NCI-H2029 (cell line): ENCODE results near the gene LOXHD1.

Experiments
- DNase-seq: peaks from one replicate; lab custom pipeline; 2025; lab: John Stamatoyannopoulos, UW

LOXHD1 gene

DNA sequence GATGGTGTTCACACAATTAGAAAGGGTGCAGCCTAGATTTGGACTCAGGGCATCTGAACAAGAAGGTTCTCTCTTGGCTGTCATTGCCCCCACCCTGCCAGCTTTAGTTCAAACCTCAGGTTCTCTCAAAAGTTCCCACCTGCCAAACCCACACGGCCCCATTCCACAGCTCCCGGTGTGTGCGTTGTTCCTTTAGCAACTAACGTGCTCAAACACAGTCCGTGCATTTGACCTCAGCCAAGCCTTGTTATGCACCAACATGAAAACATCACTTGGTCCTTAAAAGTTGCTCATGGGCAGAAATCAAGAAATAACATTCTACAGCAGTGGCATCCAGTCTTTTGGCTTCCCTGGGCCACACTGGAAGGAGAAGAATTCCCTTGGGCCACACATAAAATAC, 32.0 kb downstream of the LOXHD1 start:
- no peak for DNase-seq

DNA sequence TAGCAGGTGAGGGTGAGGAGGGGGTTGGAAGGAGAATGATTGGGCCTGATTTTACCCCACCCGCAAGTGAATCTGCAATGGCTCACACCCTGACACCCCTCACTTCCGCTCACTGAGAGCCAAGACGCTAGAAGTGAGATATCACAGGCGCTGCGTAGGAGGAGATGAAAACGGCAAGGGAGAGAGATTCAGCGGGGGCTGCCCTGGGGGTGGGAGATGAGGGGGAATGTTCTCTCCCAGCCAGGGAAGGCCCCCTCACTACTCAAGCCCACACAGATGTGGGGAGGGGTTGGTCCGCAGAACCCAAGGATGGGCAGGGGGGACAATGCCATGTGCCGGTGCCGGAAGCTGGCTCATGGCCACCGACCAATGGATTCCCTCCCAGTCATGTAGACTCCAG, 32.9 kb downstream of the LOXHD1 start:
- no peak for DNase-seq

DNA sequence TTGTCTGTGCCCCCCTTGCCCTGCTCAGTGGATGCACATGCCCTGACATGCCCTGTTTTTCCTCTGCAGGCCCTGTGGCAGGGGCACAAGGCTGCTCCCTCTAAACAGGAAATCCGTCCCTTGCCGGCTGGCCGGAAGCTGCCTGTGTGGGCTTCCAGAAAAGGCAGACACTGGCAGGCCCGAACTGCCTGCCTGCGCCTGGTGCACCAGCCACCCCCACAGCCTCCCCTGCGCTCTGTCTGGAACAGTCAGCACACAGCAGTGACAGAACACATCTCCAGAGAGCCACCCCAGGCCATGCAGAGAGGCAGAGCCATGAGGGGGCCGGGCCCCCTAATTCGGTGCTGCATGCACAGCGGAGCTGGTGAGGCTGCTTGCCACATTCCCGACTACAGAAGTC, 33.5 kb downstream of the LOXHD1 start:
- DNase-seq: no peak

DNA sequence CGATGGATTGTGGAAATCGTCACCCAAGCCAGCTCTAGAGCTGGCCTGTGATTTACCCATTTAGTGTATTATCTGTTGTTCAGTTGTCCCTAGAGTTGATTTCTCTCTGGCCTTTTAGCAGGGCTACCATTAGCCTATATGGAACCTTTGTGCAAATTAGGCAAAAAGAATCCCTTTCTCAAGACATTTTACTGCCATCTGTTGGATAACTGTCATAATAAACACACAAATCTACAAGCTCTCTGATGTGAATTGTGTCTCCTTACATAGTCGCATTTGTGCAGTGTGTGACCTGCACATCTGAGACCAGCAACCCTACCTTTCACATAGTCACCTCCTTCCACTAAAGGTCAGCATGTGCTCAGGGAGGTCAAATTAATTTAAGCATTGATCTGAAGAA, 34.0 kb downstream of the LOXHD1 start:
- no peak for DNase-seq

DNA sequence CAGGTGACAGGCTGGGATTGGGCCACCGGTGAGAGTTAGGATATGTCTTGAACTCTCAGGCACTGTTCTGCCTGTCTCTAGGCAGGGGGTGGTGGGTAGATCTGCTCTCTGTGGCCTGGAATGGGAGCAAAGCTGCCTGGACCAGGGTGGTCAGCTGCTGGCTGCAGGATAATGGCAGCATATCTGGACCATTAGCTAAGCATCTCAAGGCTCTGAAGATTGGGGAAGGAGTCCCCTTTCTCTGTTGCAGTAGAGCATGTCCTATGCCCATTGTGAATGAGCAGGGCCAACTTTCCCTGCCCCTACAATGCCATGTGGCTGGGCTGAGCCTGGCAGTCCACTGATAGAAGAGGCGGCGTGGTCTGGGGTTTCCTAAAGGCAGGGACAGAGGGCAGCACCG, 34.6 kb downstream of the LOXHD1 start:
- no peak for DNase-seq

DNA sequence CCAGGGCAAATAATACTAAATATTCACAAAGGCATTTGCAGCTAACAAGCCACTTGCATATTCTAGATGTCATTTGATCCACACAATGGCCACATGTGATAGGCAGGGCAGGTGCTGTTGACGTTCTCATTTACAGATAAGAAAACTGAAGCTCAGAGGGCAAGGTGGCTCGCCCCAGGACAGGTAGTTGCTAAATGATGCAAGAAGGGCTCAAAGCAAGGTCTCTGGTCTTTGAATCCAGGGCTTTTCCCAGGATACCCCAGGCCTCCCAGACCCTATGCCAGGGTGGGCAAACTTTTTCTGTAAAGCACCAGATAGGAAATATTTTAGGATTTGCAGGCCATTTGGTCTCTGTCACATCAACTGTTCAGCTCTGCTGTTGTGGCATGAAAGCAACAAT, 35.1 kb downstream of the LOXHD1 start:
- no peak for DNase-seq

DNA sequence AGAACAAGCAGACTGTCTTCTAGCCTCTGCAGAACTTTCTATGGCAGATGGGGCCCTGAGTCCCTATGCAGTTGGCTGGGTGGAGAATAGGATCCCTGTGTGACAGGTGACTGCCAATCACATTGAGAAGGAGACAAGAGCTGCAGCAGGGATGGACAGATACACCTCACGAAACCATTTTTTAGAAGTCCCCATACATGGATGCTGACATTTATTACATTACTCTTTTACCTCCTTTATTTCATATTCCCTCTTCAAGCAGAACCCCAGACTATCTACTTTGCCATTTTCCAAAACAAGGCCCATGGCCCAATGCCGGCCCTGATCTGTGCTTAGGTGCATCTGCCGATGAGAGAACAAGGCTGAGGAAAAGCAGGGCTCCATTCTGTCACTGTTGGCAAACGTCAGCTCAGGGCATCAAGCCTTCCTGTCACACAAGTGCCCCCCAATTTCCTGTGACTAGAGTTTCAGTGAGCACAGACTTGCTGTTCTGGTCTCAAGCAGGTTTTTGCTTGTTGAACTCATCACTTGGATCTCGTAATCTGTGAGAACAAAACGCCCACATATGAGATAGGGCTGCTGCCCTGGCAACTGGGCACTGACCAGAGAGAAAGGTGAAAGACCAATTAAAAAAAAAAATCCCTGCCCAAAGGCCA, 35.8 kb downstream of the LOXHD1 start:
- no peak for DNase-seq

DNA sequence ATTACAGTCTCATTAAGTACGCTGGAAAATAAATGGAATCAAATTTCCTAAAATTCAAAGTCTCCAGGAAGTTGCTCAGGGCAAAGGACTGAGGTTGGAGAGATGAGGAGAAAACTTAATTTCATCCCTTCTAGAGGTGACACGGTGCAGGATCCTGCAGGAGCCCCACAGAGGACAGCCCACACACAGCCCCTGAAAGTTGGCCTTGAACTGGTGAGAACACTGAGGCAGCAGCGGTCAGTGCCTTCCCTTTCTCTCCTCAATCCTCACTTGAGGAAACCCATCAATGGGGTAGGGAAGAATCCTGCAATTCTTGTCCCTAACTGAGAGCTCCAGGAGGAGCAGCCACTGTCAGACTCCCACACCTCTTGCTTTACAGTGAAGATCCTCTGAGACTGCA, 37.5 kb downstream of the LOXHD1 start:
- DNase-seq: no peak

DNA sequence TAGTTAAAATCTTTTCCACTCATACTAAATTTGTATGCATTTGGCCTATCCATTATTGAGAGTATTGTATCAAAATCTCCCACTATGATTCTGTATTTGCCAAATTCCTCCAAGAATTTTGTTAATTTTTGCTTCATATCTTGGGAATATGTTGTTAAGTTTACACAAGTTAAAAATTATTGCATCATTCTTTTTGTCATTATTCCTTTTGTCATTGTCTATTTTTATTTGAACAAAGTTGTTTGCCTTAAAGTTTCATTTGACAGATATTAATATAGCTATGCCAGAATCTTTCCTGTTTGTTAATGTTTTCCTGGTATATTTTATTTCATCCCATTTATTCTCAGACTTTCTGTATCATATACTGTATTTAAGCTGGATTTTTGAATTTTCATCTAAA, 41.3 kb downstream of the LOXHD1 start:
- DNase-seq: no peak

DNA sequence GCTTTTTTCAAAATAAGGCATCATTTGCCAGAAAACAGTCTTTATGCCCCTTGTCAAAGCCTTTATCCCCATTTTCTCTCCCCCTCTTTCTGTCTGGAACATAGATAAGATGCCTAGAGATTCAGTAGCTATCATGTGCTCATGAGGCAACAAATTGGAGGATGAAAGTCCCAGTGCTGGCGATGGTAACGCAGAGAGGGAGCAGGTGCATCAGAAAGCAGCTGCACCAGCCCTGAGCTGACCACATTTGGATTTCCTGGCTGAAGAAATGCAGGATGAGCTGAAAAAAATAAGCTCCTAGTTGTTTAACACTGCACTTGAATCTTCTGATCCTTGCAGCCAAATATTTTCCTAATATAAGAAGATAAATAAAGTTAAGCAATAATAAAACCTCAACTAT, 48.0 kb downstream of the LOXHD1 start:
- DNase-seq: no peak

DNA sequence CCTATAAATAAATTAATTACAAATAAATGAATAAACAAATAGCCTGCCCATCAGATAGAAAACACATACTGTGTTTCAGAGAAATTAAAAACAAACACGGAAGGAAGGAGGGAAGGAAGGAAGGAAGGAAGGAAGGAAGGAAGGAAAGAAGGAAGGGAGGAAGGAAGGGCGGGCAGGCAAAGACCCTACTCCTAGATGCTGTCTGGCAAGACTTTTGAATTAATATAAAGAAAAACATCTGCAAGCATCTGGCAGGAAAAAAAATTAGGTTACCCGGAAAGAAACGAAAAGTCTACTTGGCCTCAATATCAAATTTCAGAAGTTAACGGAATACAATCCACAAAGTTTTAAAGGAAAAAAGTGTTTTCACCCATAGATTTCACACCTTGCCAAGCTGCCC, 49.1 kb downstream of the LOXHD1 start:
- no peak for DNase-seq

DNA sequence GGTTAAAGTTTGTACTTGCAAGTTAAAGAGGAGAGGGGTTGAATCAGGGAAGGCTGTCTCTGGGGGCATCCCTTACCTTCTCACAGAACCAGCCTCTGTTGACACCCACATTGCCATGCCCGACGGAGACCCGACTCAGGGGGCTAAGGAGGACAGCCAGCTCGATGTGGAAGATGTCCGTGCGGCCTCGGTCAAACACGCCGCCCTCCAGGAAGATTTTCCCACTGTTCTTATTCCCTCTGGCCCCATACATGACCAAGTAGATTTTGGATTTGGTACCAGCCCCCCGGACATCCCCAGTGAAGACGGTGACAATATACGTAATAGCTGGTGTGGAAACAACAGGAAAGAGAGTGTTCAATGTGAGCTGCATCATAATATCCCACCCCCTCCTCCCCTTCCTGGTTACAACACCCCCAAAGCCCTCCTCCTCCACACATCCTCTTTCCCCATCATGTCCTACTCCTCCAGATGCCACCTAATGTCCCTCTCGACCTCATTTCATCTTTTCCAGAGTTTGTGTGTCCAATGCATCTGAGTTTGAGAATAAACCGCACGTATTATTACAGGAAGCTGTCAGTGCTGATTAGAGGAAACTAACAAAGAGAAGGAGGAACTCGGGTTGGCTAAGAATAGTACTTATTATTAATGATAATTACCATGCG, 55.7 kb downstream of the LOXHD1 start:
- no peak for DNase-seq

DNA sequence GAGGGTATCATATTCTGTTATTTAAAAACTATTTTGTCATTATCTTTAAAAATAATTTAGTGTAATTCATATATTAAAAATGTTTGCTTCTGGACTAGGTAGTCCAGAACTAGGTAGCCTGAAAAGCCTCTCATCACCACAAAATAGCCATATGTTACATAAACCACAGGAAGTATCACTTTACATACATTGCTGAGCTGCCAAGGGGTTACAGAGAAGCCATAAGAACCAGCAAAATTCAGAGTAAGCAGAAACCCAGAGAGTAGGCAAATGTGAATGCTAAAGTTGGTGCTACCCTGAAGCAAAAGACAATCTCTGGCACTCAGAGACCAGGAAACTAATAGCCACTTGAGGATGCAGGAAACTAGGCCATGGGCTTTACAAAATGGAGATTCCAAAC, 60.9 kb downstream of the LOXHD1 start:
- peak; percentile 5 for DNase-seq

DNA sequence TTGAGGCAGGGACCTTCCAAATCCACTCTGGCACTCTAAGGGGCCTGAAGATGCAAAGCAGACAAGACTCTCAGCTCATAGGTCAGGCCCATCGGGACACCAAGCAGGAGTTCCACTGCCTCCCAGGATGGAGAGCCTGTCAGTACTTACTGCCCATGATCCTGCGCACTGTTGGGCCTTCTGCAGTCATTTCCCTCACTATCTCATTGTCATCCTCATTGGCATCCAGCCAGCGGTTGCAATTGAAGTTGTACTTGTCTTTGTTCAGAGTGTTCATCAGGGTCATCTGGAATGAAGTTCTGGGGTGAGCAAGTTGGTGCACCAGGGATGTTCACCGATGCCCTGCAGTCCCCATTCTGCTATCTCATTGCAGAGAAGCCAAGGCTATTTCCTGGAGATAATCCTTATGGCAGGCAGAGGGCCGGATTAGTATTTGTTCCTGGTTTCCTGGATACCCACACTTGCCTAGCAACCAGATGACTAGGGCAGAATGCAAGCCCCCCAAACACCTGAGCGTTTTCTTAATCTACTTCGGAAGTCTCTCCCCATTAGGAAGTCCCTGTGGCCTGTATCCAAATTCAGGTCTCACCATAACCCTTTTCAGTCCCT, 65.1 kb downstream of the LOXHD1 start:
- DNase-seq: no peak

DNA sequence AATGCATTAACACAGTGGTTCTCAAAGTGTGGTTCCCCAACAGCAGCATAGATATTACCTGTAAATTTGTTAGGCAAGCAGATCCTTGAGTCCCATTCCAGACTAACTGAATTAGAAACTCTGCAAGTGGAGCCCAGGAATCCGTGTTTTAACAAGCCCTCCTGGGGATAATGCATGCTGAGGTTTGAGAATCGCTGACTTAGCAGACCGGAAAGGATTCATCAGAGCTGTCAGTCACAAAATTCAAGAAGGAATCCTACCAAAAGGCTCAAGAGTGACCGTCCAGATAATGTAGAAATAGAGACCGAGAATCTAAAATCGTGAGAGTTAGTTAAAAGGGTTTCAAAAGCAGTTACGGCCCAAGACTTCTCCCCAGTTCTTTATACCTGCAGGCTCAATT, 66.9 kb downstream of the LOXHD1 start:
- no peak for DNase-seq

DNA sequence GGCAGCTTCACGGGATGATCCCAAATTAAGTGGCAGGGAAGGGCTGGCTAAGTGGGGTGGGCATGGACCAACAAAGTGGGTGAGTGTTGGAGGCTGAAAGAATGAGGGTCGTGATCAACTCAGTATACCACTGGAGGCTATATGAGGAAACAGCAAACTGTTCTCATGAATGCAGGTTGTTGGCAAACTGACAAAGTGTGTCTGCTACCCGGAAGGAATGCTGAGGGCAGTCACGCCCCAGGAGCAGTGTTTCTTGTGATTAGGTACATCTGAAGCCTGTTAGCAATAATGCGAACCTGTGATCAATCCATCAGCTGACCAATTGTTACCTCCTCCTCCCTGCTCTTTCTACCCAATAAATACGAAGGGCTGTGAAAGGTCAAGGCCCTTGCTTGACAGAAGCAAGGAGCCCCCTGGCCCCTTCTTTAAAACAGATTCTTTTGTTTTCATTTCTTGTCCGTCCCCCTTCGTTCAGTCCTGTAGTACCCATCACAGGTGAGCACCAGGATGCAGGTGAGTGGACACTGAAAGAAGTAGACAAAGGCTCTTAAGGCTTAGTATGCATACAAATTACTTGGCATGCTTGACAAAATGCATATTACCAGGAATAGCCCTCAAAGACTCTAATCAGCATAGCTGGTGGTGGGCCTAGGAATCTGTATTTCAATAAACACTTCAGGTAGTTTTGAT, 67.9 kb downstream of the LOXHD1 start:
- DNase-seq: no peak

DNA sequence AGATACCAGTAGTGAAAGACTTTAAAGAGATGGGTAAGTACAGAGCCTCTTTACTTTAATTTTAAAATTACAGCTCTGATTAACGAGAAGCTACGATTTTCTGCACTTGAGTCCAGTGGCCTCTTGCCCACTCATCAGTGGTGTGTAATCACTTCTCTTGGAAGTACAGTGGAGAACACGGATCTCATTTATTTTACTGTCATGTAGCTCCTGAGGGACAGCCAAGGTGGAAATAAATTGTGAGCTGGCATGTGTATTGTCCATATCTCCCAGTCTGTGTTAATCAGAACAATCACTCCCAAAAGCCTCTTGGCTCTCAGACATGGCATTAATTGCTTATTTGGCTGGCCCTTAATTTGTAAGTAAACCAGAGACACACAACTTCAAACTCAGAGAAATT, 69.4 kb downstream of the LOXHD1 start:
- DNase-seq: no peak

DNA sequence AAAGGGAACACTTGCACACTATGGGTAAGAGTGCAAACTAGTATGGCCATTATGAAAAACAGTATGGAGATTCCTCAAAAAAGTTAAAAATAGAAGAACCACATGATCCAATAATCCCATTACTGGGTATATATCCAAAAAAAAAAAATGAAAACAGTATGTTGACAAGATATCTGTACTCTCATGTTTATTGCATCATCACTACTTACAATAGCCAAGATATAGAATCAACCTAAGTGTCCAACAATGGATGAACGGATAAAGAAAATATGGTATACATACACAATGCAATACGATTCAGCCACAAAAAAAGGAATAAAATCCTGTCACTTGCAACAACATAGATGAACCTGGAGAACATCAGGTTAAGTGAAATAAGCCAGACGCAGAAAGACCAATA, 73.3 kb downstream of the LOXHD1 start:
- DNase-seq: no peak

DNA sequence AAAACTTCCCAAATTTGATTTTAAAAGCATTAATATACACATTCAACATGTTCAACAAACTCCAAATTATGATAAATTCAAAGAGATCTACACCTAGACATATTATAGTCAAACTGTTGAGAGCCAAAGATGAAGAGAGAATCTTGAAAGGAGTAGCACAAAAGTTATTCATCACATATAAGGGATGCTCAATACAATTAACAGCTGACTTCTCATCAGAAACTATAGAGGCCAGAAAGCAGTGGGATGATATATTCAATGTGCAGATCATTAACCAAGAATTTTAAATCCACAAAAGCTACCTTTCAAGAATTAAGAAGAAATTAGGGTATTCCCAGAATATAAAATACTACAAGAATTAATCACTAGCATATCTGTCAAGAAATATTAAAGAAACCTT, 75.4 kb downstream of the LOXHD1 start:
- no peak for DNase-seq

DNA sequence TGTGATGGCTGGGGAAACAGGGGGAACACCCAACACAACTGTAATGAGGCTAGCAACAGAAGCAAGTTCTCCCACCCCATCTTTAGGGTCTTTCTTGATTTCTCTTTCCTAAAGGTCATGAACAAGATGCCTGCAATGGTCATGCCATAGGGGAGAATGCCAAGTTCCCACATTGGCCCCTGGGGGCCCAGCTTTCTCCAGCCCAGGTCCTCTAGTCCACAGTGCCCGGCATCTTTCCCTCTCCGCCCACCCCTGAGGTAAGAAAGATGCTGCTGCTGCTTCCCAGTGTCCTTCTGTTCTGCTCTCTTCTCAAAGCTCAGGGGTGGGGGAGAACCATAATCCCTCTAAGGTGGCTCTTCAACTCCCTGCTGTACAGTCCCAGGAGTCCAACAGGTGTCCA, 78.0 kb downstream of the LOXHD1 start:
- no peak for DNase-seq

DNA sequence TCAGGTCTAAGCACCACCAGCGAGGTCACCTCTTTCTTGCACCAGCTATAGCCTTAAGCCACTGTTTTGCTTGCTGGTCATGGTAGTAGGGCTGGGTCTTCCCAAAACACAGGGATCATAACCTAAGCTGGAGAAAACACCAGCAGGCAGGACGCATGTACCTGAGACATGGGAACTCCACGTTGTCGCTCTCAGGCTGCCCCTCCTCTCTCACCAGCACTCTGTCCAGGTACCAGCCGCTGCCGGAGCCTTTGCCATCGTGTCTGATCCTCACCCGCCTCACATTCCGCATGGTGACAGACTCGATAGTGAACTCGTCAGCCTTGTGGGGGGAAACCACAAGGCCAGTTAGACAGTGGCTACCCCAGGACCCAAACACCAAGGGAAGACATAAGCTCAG, 79.5 kb downstream of the LOXHD1 start:
- DNase-seq: no peak

DNA sequence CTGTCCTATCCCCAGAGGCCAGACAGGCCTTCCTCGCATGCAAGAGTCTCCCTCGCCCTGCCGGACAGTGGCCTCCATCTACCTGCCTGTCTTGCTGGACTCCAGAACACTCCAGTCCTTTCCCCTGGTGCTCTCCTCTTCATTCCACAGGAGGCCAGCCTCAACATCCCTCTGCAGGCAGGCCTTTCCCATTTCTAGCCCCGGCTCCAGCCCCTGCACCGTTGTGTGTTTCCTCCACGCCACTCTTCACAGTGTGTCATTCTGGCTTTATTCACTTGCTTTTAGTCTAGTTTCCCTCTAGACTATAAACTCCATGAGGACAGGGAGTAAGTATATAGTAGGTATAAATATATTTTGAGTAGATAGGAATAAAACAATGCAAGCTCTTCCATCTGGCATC, 81.2 kb downstream of the LOXHD1 start:
- DNase-seq: no peak

DNA sequence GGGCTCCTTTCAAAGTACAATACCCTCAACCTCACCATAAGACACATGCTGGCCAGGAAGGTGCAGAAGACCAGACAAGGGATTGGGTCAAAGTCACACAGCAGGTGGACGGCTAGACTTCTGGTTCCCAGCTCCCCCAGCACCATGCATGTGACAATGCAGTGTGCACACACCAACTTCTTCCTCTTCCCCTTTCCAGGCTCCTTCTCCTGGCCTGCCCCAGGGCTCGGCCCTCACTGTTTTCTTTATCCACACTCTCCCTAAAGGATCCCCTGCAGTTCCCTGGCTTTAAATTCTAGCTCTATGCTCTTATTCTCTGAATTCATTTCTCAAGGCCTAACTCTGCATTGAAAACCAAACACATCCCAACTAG, 82.3 kb downstream of the LOXHD1 start:
- DNase-seq: no peak
